PC-9 (cell line): ENCODE results near the gene HHIPL1.

Experiments used
- CTCF ChIP-seq: fragments of 200-600 bp; sonication (generic); conservative IDR thresholded peaks from 2 replicates; pipeline ENCODE4 v1.6.1; 2017; ENCODE audit warnings: mixed run types, antibody characterized with exemption, mild to moderate bottlenecking, moderate library complexity
- EZH2 ChIP-seq: fragments of 200-600 bp; sonication (generic); IDR thresholded peaks from 2 replicates; pipeline ENCODE4 v1.8.0; 2017; ENCODE audit warnings: antibody characterized with exemption, low read depth

- TF ChIP-seq CTCF (no peak), EZH2 (no peak)
Observed at GRCh38 chr14:99605299-99605961, 39.5 kb upstream of the HHIPL1 start.
